B cell (primary cell): Measurements from ENCODE around the gene DNAJC4.

Source experiments
- EZH2 ChIP-seq: IDR thresholded peaks from 2 replicates; pipeline ENCODE4 v1.6.1; 2012; ENCODE audit warnings: borderline replicate concordance, low read depth, mild to moderate bottlenecking, moderate library complexity, low read length; ENCODE audit not compliant: insufficient read depth, poor library complexity, severe bottlenecking
- TF ChIP-seq, protein P1 (sequence below): fragments of 200-600 bp; IDR thresholded peaks from one replicate; pipeline ENCODE4 v1.8.0; 2022; ENCODE audit warnings: antibody characterized with exemption, mild to moderate bottlenecking

GRCh38 chr11:64229090-64229743 is 1.1 kb upstream of the DNAJC4 start:
- TF ChIP-seq, protein P1, sequence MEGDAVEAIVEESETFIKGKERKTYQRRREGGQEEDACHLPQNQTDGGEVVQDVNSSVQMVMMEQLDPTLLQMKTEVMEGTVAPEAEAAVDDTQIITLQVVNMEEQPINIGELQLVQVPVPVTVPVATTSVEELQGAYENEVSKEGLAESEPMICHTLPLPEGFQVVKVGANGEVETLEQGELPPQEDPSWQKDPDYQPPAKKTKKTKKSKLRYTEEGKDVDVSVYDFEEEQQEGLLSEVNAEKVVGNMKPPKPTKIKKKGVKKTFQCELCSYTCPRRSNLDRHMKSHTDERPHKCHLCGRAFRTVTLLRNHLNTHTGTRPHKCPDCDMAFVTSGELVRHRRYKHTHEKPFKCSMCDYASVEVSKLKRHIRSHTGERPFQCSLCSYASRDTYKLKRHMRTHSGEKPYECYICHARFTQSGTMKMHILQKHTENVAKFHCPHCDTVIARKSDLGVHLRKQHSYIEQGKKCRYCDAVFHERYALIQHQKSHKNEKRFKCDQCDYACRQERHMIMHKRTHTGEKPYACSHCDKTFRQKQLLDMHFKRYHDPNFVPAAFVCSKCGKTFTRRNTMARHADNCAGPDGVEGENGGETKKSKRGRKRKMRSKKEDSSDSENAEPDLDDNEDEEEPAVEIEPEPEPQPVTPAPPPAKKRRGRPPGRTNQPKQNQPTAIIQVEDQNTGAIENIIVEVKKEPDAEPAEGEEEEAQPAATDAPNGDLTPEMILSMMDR, result no peak
- TF ChIP-seq EZH2, result no peak
